Activated naive CD4-positive, alpha-beta T cell treated with anti-CD3 and anti-CD28 coated beads, Interleukin-2, amount 50 U/mL, for 16 hours (primary cell): ENCODE results near the gene SIM1.

Source experiments
- DNase-seq: peaks from one replicate; pipeline ENCODE4 v3.0.0-alpha.2; 2020

SIM1 gene

GRCh38 chr6:100464903-100465700 lies at the start of gene SIM1:
Gene SIM1 (minus strand): TSS chr6:100464921. CDS start chr6:100463468, 1,453 bp downstream.
- DNase-seq: peak; percentile 12

GRCh38 chr6:100512203-100512862 lies 47.6 kb upstream of the SIM1 start:
- no peak for DNase-seq

- DNase-seq: no peak
Observed at GRCh38 chr6:100509101-100509500, 44.4 kb upstream of the SIM1 start.

GRCh38 chr6:100506651-100507050 lies 41.9 kb upstream of the SIM1 start:
- no peak for DNase-seq

GRCh38 chr6:100504786-100505737 lies 40.3 kb upstream of the SIM1 start:
- DNase-seq: no peak

GRCh38 chr6:100503043-100503705 lies 38.5 kb upstream of the SIM1 start:
- DNase-seq: no peak

GRCh38 chr6:100493206-100493888 lies 28.6 kb upstream of the SIM1 start:
- DNase-seq: no peak

GRCh38 chr6:100491952-100492670 lies 27.4 kb upstream of the SIM1 start:
- no peak for DNase-seq

GRCh38 chr6:100490065-100490464 lies 25.3 kb upstream of the SIM1 start:
- DNase-seq: no peak

GRCh38 chr6:100488244-100488643 lies 23.5 kb upstream of the SIM1 start:
- no peak for DNase-seq

GRCh38 chr6:100487638-100488037 lies 22.9 kb upstream of the SIM1 start:
- no peak for DNase-seq

- no peak for DNase-seq
Observed at GRCh38 chr6:100485268-100485667, 20.5 kb upstream of the SIM1 start.

- no peak for DNase-seq
Observed at GRCh38 chr6:100484474-100484873, 19.8 kb upstream of the SIM1 start.

GRCh38 chr6:100482698-100483097 lies 18.0 kb upstream of the SIM1 start:
- DNase-seq: no peak

GRCh38 chr6:100479179-100480035 lies 14.7 kb upstream of the SIM1 start:
- DNase-seq: no peak

GRCh38 chr6:100475554-100476320 lies 11.0 kb upstream of the SIM1 start:
- no peak for DNase-seq

GRCh38 chr6:100473182-100473581 lies 8.5 kb upstream of the SIM1 start:
- no peak for DNase-seq

GRCh38 chr6:100472674-100473073 lies 8.0 kb upstream of the SIM1 start:
- DNase-seq: no peak

- DNase-seq: no peak
Observed at GRCh38 chr6:100470422-100471120, 5.8 kb upstream of the SIM1 start.
